ENCODE measurements around the gene TMEM18.

DNA sequence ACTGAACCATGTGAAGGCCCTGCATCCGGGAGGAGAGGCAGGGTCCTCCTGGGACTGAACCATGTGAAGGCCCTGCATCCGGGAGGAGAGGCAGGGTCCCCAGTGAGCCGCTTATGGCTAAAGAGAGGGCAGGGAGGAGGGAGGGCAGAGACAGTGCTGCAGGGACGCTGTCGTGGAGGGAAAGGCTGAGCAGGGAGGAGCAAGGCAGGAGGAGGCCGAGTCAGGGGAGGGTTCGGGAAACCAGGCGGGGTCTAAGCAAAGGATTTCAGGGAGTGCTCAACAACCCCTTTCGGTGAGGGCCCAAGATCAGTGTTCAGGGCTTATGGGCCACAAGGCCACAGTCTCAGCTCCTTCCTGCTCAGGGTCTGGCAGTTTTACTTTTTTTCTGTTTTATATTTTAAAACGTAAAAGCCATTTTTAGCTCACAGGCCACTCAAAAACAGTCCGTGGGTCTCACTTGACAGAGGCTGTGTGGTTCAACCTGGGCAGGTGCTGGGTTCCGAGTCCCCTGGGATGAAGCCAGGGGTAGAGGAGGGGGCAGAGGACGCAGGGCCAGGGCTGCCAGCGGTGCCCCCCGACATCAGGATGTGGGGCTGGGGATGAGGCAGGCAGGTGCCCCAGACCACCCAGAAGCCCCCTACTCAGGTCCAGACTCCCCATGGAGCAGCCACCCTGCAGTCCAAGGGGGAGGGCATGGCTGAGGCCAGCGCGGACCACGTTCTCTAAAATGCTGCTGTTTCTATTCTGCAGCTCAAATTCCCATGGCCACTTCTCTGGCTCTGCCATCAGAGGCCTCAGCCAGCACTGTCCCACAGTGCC is 5.2 kb downstream of the TMEM18 start:
- no peak for TF ChIP-seq POLR2AphosphoS5 (IDR thresholded peaks at IDR 0.05; ENCODE audit: low read depth, low read length)
- no peak for TF ChIP-seq CTCF (IDR thresholded peaks at IDR 0.05)
- TF ChIP-seq MEF2A (IDR thresholded peaks at IDR 0.05; ENCODE audit: borderline replicate concordance, low read depth): no peak
- TF ChIP-seq SIN3A (IDR thresholded peaks at IDR 0.05; ENCODE audit: borderline replicate concordance, low read depth, low read length): no peak
- no peak for TF ChIP-seq NRF1 (IDR thresholded peaks at IDR 0.05; ENCODE audit: low read depth, low read length)
- no peak for TF ChIP-seq SMC3 (IDR thresholded peaks at IDR 0.05; ENCODE audit: low read depth, low read length)
- TF ChIP-seq JUND (IDR thresholded peaks at IDR 0.05): no peak
- no peak for TF ChIP-seq RAD21 (IDR thresholded peaks at IDR 0.05; ENCODE audit: low read length)
- TF ChIP-seq REST (IDR thresholded peaks at IDR 0.05; ENCODE audit: low read depth, low read length): no peak

All from SK-N-SH (cell line).